ENCODE data around the gene OTUD1.

OTUD1 gene

DNA sequence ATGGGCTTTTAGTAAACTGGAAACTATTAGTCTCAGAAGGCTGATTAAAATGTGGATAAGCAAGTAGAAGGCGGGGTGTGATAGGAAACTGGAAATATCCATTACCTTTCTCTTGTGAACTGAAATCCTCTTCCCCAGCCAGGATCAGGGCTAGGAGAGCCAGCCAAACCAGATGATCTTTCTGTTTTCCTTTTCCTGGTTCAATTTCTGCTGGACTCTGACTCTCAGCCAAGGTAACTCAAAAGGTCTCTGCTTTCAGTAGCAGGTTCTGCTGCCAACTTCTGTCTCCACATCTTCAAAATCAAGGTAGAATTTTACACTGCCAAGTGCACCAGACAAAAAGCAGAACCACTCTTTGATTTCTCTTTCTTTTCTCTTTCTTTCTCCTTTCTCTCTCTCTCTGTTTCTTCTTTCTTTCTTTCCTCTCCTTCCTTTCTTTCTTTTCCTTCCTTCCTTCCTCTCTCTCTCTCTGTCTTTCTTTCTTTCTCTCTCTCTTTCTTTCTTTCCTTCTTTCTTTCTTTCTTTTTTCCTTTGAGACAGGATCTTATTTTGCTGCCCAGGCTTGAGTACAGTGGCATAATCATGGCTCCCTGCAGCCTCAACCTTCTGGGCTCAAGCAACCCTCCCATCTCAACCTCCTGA, 30.8 kb downstream of the OTUD1 start:
- no peak for DNase-seq

- no peak for DNase-seq
Observed at GRCh38 chr10:23472181-23472580, 33.3 kb downstream of the OTUD1 start.

DNA sequence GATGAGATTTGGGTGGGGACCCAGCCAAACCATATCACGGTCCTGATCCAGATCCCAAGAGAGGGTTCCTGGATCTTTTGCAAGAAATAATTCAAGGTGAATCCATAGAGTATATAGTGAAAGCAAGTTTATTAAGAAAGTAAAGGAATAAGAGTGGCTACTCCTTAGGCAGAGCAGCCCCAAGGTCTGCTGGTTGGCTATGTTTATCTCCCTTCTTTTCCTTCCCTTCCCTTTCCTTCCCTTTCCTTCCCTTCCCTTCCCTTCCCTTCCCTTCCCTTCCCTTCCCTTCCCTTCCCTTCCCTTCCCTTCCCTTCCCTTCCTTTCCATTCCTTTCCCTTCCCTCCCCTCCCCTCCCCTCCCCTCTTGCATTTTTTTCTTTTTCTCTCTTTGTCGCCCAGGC, 35.2 kb downstream of the OTUD1 start:
- no peak for DNase-seq

- DNase-seq = no peak
Observed at GRCh38 chr10:23474626-23475025, 35.8 kb downstream of the OTUD1 start.

DNA sequence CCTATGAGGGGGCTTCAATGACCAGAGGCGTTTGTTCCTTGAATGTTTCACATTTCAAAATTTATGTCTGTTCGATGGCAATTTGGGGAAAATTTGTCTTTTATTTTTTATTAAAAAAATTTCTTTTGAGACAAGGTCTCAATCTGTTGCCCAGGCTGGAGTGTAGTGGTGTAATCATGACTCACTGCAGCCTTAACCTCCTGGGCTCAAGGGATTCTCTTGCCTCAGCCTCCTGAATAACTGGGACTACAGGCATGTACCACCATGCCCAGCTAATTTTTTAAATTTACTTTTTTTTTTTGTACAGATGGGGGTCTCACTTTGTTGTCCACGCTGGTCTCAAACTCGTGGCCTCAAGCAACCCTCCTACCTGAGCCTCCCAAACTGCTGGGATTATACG, 39.7 kb downstream of the OTUD1 start:
- DNase-seq = no peak

DNA sequence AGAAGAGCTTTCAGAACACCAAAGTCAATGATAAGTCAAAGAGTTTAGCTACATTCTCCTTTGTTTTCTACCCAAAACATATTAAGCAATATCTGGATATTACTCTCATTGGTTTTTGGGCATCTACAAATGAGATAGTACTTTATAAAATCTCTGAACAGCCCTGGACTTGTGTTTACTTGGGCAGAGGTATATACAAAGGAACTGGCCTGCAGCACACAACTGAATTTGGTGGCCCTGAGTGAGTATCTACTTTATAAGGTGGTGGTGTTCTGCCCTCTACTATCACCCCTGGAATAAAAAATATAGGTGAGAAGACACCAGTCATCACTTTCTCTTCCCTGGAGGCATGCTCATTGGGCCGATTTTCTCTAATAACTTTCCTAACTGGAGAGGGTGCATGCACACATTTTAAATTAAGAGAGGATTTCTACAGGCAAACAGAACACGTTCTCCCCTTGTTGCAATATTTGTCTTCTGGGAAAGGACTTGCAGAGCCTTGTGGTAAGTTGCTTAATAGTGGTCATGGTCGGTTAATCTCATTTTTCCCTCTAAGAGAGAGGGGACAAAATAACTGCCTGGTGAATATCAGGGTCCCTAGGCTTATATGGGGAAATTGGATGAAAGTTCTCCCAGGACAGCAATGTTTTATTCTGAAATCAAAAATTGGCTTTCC, 41.1 kb downstream of the OTUD1 start:
- no peak for DNase-seq

GRCh38 chr10:23481363-23481961, 42.6 kb downstream of the OTUD1 start:
- no peak for DNase-seq

- DNase-seq = no peak
Observed at GRCh38 chr10:23490115-23490514, 51.2 kb downstream of the OTUD1 start.

Data from C1 segment of cervical spinal cord (tissue), 14 donors.